DOHH2 (cell line): ENCODE data around the gene FAM180B.

Experiments
- H3F3A ChIP-seq: fragments of 200-600 bp; sonication (generic), shearing (Covaris generic); 2 replicates; pipeline ENCODE4 v1.6.0; 2016; ENCODE audit warnings: antibody characterized with exemption, mild to moderate bottlenecking; ENCODE audit not compliant: control insufficient read depth, insufficient read depth
- H3K27ac ChIP-seq: fragments of 200-600 bp; sonication (generic); 2 replicates; pipeline ENCODE4 v1.5.1; 2014; ENCODE audit warnings: low read depth, mild to moderate bottlenecking, low read length, moderate library complexity
- H3K27me3 ChIP-seq: fragments of 200-600 bp; sonication (generic); 2 replicates; pipeline ENCODE4 v1.6.1; 2014; ENCODE audit warnings: mild to moderate bottlenecking, low read length, mixed read lengths; ENCODE audit not compliant: control insufficient read depth
- H3K36me3 ChIP-seq: fragments of 200-600 bp; sonication (generic); 2 replicates; pipeline ENCODE4 v1.6.1; 2014; ENCODE audit warnings: mild to moderate bottlenecking, low read length, moderate library complexity, mixed read lengths; ENCODE audit not compliant: control insufficient read depth
- H3K4me1 ChIP-seq: fragments of 200-600 bp; sonication (generic); 2 replicates; pipeline ENCODE4 v1.6.1; 2014; ENCODE audit warnings: mild to moderate bottlenecking, low read length, mixed read lengths; ENCODE audit not compliant: control insufficient read depth
- H3K4me2 ChIP-seq: fragments of 200-600 bp; sonication (generic); 2 replicates; pipeline ENCODE4 v1.6.0; 2014; ENCODE audit warnings: mild to moderate bottlenecking, low read length, moderate library complexity
- H3K4me3 ChIP-seq: fragments of 200-600 bp; sonication (generic); 2 replicates; pipeline ENCODE4 v1.5.1; 2014; ENCODE audit warnings: mild to moderate bottlenecking, low read length, mixed read lengths
- H3K79me2 ChIP-seq: fragments of 200-600 bp; sonication (generic); 2 replicates; pipeline ENCODE4 v1.6.1; 2014; ENCODE audit warnings: mild to moderate bottlenecking, low read length, mixed read lengths; ENCODE audit not compliant: control insufficient read depth
- H3K9me2 ChIP-seq: fragments of 200-600 bp; sonication (generic); replicated peaks from 2 replicates; pipeline ENCODE4 v1.6.1; 2014; ENCODE audit warnings: mild to moderate bottlenecking, low read length, mixed read lengths; ENCODE audit not compliant: control insufficient read depth
- H3K9me3 ChIP-seq: fragments of 200-600 bp; sonication (generic); 2 replicates; pipeline ENCODE4 v1.6.1; 2014; ENCODE audit warnings: antibody characterized with exemption, low read length, mixed read lengths; ENCODE audit not compliant: control insufficient read depth, insufficient read depth
- H4K20me1 ChIP-seq: fragments of 200-600 bp; sonication (generic); 2 replicates; pipeline ENCODE4 v1.6.0; 2014; ENCODE audit warnings: low read depth, mild to moderate bottlenecking, antibody characterized with exemption, low read length, moderate library complexity; ENCODE audit not compliant: control insufficient read depth, insufficient read depth
- CTCF ChIP-seq: fragments of 200-600 bp; sonication (generic); IDR thresholded peaks from one replicate; pipeline ENCODE4 v1.5.1; 2014; ENCODE audit warnings: antibody characterized with exemption, mild to moderate bottlenecking, low read depth, low read length; ENCODE audit not compliant: poor library complexity, severe bottlenecking
- EZH2phosphoT487 ChIP-seq: fragments of 200-600 bp; sonication (generic); IDR thresholded peaks from 2 replicates; pipeline ENCODE4 v1.6.1; 2017; ENCODE audit warnings: borderline replicate concordance, mild to moderate bottlenecking, antibody characterized with exemption, low read length, moderate library complexity, mixed read lengths

FAM180B gene

GRCh38 chr11:47592970-47593369, 6.5 kb downstream of the FAM180B start:
- Histone ChIP-seq H3K9me3 (no peaks in the 10 kb centered on the region), H3K27ac (no peak overlapping the region), H3F3A (no peaks in the 10 kb centered on the region), H3K4me3 (no peak overlapping the region), H3K27me3 (peaks cover 25% of the 10 kb centered on the region), H3K9me2 (no peaks in the 10 kb centered on the region), H4K20me1 (no peaks in the 10 kb centered on the region), H3K4me2 (no peak overlapping the region), H3K79me2 (no peaks in the 10 kb centered on the region), H3K4me1 (peaks cover 7% of the 10 kb centered on the region; the same call in 1 of the 2 replicates), H3K36me3 (no peaks in the 10 kb centered on the region)
- TF ChIP-seq CTCF (no peak), EZH2phosphoT487 (no peak)

- H3K27ac ChIP-seq, result no peak overlapping the region
- no peaks in the 10 kb centered on the region for H3K9me2 ChIP-seq
- H3K9me3 ChIP-seq, result no peaks in the 10 kb centered on the region
- no peaks in the 10 kb centered on the region for H3F3A ChIP-seq
- H3K4me3 ChIP-seq, result no peak overlapping the region
- peaks cover 25% of the 10 kb centered on the region for H3K27me3 ChIP-seq
- no peaks in the 10 kb centered on the region for H4K20me1 ChIP-seq
- H3K36me3 ChIP-seq, result no peaks in the 10 kb centered on the region
- H3K4me1 ChIP-seq, result peaks cover 7% of the 10 kb centered on the region; the same call in 1 of the 2 replicates
- H3K4me2 ChIP-seq, result no peak overlapping the region
- no peaks in the 10 kb centered on the region for H3K79me2 ChIP-seq
- TF ChIP-seq EZH2phosphoT487 (no peak), CTCF (no peak)
Observed at GRCh38 chr11:47593492-47593933, 7.0 kb downstream of the FAM180B start.

GRCh38 chr11:47593934-47594855, 7.7 kb downstream of the FAM180B start, which contains the start of gene C1QTNF4:
C1QTNF4 (minus strand) TSS chr11:47594411; CDS start chr11:47590810, 3,601 bp downstream.
- Histone ChIP-seq H3K27me3 (peaks cover 25% of the 10 kb centered on the region), H3K4me2 (no peak within 1 kb of the TSS)

More at GRCh38 chr11:47593934-47594855, 7.7 kb downstream of the FAM180B start, which contains the start of gene C1QTNF4:
- no peak within 1 kb of the TSS for H3K4me3 ChIP-seq
- no peaks in the 10 kb centered on the region for H3K36me3 ChIP-seq
- no peaks in the 10 kb centered on the region for H3K9me3 ChIP-seq
- no peaks in the 10 kb centered on the region for H4K20me1 ChIP-seq
- H3K4me1 ChIP-seq, result peaks cover 7% of the 10 kb centered on the region; the same call in 1 of the 2 replicates
- TF ChIP-seq CTCF, result no peak
- no peak for TF ChIP-seq EZH2phosphoT487
- no peak within 1 kb of the TSS for H3K27ac ChIP-seq
- H3K79me2 ChIP-seq, result no peaks in the 10 kb centered on the region
- no peaks in the 10 kb centered on the region for H3K9me2 ChIP-seq
- no peaks in the 10 kb centered on the region for H3F3A ChIP-seq
